ENCODE data around the gene UBAC2. TPM values are rescaled to one million over a fixed set of nuclear protein-coding genes. Genes with fewer than 3 reads are reported as not detected.
"Not testable (repeated sequence)": the region's sequence is repeated elsewhere in the genome, so short reads cannot be mapped to it uniquely, and the experiment has no call there.

The UBAC2 gene
- total RNA-seq, 2 experiments from 2014 or later, result 56.0 to 59.0 TPM

DNA sequence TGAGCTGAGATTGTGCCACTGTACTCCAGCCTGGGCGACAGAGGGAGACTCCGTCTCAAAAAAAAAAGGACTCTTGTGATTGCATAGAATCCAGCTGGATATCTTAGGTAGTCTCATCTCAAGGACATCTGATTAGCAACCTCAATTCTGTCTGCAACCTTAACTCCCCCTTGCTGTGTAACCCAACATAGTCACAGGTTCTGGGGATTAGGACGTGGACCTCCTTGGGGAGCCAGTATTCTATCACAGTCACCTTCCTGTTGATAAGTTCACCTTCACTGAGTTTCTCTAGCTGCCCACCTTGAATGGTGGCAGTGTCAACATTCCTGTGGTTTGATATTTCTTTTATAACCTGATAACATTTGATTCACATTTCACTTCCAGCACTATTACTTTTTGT lies 30.3 kb downstream of the UBAC2 start:
- H3K36me3 Mint-ChIP-seq, result peaks cover 42% of the 10 kb centered on the region
- H3K27me3 Mint-ChIP-seq, result no peaks in the 10 kb centered on the region
- H3K4me1 Mint-ChIP-seq, result peaks cover 75% of the 10 kb centered on the region
- H3K4me3 Mint-ChIP-seq, result no peak overlapping the region
- no peaks in the 10 kb centered on the region for H3K9me3 Mint-ChIP-seq
- DNase-seq, result no peak
- peak overlapping the region; percentile 56 for H3K27ac Mint-ChIP-seq

DNA sequence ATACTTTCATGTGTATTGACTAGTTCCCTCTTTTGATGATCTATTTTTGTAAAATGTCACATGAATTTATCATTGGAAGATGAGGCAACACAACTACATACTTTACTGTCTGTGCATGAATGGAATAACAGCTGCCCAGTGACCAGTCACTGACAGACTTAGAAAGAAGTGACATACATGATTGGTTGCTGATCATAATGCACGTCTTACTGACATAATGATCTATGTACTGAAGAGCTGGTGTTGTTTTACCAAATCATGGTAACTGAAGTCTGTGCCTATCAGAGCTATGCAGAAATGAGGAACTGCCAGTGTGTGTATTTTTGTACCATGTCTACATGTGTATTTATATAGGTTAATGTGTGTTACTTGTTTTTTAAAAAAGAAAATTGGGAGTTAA lies 31.1 kb downstream of the UBAC2 start:
- peak overlapping the region; percentile 56 for H3K27ac Mint-ChIP-seq
- H3K9me3 Mint-ChIP-seq, result no peaks in the 10 kb centered on the region
- H3K27me3 Mint-ChIP-seq, result no peaks in the 10 kb centered on the region
- DNase-seq, result no peak
- H3K4me1 Mint-ChIP-seq, result peaks cover 75% of the 10 kb centered on the region
- no peak overlapping the region for H3K4me3 Mint-ChIP-seq
- peaks cover 43% of the 10 kb centered on the region for H3K36me3 Mint-ChIP-seq

DNA sequence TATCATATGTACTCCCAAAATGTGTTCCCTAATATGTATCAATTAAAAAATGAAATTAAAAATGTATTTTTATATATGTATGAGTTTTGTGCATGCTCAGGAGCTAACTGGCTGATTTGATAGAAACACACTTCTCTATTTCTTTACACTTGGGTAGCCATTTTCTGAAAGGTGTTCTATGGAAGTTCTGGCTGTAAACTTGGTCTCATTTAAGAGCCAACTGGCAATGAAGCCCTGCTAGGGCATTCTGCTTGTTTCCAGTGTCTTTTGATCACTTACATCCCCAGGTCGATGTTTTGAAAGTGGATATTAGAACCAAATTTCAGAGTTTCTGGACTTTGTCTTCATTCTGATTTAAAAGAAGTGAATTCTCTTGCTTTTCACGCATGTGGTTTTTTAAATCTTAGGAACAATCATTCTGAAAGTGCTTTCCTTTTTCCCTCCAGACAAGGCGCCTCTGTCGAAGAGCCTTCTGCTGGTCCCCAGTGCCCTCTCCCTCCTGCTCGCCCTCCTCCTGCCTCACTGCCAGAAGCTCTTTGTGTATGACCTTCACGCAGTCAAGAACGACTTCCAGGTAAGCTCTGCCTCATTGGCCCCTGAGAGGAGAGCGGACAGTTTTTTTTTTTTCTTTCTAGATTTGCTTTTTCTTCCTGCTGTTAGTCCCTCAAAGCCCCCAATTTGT lies 37.5 kb downstream of the UBAC2 start:
- peak; percentile 55 for DNase-seq
- Mint-ChIP-seq H3K4me1 (peaks cover 59% of the 10 kb centered on the region), H3K36me3 (peaks cover 57% of the 10 kb centered on the region), H3K27ac (peak overlapping the region; percentile 93), H3K4me3 (peak overlapping the region; percentile 77), H3K27me3 (no peaks in the 10 kb centered on the region), H3K9me3 (no peaks in the 10 kb centered on the region)

DNA sequence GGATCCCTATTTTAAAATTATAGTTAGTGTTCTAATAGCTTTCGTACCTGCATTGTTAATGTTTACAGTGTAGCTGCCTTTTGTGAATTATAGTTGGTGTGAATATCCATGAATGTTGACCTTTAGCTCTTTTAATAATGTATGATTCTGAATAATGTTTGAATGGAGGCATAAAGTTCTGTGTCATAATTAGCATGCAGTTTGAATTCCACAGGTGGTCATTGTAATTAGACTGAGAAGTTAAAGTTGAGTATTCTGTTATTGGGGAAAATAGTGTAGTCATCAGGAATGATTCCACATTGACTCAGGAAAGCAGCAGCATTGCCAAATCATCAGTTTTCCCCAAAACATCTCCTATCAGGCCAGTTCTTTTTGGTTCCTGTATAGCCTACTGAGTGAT lies 45.4 kb downstream of the UBAC2 start:
- H3K36me3 Mint-ChIP-seq, result peaks cover 47% of the 10 kb centered on the region
- DNase-seq, result no peak
- no peaks in the 10 kb centered on the region for H3K27me3 Mint-ChIP-seq
- peak overlapping the region; percentile 54 for H3K27ac Mint-ChIP-seq
- H3K4me3 Mint-ChIP-seq, result no peak overlapping the region
- peaks cover 33% of the 10 kb centered on the region for H3K4me1 Mint-ChIP-seq
- H3K9me3 Mint-ChIP-seq, result peaks cover 4% of the 10 kb centered on the region

DNA sequence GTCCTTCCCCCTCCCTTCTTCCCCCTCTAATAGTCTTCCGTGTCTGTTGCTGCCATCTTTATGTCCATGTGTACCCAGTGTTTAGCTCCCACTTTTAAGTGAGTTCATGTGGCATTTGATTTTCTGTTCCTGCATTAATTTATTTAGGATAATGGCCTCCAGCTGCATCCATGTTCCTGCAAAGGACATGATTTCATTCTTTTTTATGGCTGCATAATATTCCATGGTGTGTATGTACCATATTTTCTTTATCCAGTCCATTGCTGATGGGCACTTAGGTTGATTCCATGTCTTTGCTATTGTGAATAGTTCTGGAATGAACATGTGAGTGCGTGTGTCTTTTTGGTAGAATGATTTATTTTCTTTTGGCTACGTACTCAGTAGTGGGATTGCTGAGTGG lies 48.5 kb downstream of the UBAC2 start:
- H3K27ac Mint-ChIP-seq, DNase-seq, H3K9me3 Mint-ChIP-seq, H3K4me3 Mint-ChIP-seq, H3K27me3 Mint-ChIP-seq: not testable (repeated sequence)
- Mint-ChIP-seq H3K4me1 (peaks cover 49% of the 10 kb centered on the region), H3K36me3 (peaks cover 52% of the 10 kb centered on the region)

DNA sequence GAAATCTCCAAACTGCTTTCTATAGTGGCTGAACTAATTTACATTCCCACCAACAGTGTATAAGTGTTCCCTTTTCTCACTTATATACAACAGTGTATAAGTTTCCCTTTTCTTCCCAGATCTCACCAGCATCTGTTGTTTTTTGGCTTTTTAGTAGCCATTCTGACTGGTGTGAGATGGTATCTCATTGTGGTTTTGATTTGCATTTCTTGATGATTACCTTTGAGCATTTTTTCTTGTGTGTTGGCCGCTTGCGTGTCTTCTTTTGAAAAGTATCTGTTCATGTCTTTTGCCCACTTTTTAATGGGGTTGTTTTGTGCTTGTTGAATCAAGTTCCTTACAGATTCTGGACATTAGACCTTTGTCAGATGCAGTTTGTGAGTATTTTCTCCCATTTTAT lies 49.0 kb downstream of the UBAC2 start:
- H3K27ac Mint-ChIP-seq, result not testable (repeated sequence)

DNA sequence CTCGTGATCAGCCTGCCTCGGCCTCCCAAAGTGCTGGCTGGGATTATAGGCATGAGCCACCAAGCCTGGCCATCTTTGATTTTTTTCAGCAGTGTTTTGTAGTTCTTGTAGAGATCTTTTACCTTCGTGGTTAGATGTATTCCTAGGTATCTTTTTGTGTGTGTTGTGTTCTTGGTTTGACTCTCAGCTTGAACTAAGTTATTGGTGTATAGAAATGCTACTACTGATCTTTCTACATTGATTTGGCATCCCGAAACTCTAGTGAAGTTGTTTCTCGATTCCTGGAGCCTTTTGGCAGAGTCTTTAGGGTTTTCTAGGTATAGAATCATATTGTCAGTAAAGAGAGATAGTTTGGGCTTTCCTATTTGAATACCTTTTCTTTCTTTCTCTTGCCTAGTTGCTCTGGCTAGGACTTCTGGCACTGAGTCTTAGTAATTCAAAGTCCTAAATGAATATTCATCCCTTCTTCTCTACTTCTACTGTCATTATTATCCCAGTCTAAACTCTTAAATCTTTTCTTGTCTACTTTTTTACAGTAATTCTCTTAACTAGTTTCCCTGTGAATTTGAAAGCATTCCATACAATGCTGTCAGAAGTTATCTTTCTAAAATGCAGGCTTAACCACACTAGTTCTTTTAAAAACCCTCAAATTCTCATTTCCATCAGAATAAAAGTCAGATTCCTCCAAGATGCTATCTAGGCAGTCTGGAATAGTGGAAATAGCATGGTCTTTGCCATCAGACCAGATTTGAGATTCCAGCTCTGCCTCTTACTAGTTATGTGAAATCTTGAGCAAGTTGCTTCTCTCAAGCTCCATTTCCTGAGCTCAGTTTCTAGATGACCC lies 50.5 kb downstream of the UBAC2 start:
- no peaks in the 10 kb centered on the region for H3K27me3 Mint-ChIP-seq
- H3K4me3 Mint-ChIP-seq, result no peak overlapping the region
- peak overlapping the region; percentile 12 for H3K27ac Mint-ChIP-seq
- no peak for DNase-seq
- H3K9me3 Mint-ChIP-seq, result peaks cover 4% of the 10 kb centered on the region
- H3K36me3 Mint-ChIP-seq, result peaks cover 63% of the 10 kb centered on the region
- peaks cover 61% of the 10 kb centered on the region for H3K4me1 Mint-ChIP-seq

More for the DNA sequence above, 49.0 kb downstream of the UBAC2 start:
- peaks cover 53% of the 10 kb centered on the region for H3K36me3 Mint-ChIP-seq
- H3K27me3 Mint-ChIP-seq, H3K4me3 Mint-ChIP-seq, H3K9me3 Mint-ChIP-seq, DNase-seq: not testable (repeated sequence)
- H3K4me1 Mint-ChIP-seq, result peaks cover 50% of the 10 kb centered on the region

DNA sequence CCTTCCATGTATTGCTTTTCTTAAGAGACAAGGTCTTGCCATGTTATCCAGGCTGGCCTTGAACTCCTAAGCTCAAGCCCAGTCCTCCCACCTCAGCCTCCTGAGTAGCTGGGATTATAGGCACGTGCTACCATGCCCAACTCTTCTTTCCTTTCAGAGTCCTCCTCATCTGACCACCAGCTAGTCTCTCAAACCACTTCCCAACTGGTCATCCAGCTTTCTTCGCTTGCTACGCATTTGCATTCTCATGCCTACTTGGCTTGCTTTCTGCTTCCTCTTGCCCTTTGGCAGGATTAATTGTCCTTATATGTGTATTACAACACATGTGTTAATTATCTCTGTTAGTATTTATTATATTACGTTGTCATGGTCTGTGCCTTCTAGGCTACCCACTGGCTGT lies 51.3 kb downstream of the UBAC2 start:
- H3K27me3 Mint-ChIP-seq, result no peaks in the 10 kb centered on the region
- H3K9me3 Mint-ChIP-seq, result peaks cover 4% of the 10 kb centered on the region
- DNase-seq, result no peak
- no peak overlapping the region for H3K4me3 Mint-ChIP-seq
- peaks cover 61% of the 10 kb centered on the region for H3K4me1 Mint-ChIP-seq
- peak overlapping the region; percentile 65 for H3K27ac Mint-ChIP-seq
- peaks cover 62% of the 10 kb centered on the region for H3K36me3 Mint-ChIP-seq

DNA sequence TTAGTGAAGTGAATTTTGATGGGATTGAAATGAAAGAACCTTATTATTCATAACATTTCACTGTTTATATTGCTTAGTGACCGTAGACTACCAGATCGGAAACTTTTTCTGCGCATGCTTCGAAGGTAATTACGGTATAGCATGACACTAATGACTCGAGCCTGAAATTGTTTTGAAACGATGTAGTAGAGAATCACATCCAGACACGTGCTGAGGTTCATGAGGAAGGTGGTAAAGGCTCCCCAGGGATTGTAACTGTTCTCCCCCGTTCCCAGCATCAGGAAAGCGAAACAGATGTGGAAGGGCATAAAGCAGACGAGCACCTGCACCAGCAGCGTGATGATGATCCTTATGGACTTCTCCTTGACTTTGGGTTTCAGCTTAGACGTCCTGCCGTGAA lies 54.2 kb downstream of the UBAC2 start:
- peak overlapping the region; percentile 92 for H3K27ac Mint-ChIP-seq
- peak overlapping the region; percentile 78 for H3K4me3 Mint-ChIP-seq
- no peak for DNase-seq
- peaks cover 50% of the 10 kb centered on the region for H3K36me3 Mint-ChIP-seq
- H3K4me1 Mint-ChIP-seq, result peaks cover 66% of the 10 kb centered on the region
- no peaks in the 10 kb centered on the region for H3K27me3 Mint-ChIP-seq
- H3K9me3 Mint-ChIP-seq, result no peaks in the 10 kb centered on the region

DNA sequence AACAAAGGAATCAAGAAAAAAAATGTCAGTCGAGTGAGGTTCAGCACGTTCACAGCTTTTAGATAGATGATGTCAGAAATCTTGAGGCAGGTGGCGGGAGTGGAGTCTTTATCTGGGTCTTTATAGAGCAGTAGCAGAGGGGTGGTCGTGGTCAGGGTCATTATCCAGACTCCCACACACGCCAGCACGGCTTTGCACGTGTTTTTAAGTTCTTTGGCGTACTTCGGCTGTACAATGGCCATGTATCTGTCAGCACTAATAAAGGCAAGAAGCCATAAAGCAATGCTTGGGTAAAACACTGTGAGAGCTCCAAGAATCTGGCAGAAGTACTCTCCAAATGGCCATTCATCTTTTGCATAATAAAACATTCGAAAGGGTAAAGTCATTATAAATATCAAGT lies 54.6 kb downstream of the UBAC2 start:
- peak overlapping the region; percentile 92 for H3K27ac Mint-ChIP-seq
- H3K4me1 Mint-ChIP-seq, result peaks cover 66% of the 10 kb centered on the region
- no peak for DNase-seq
- no peaks in the 10 kb centered on the region for H3K9me3 Mint-ChIP-seq
- peak overlapping the region; percentile 78 for H3K4me3 Mint-ChIP-seq
- peaks cover 52% of the 10 kb centered on the region for H3K36me3 Mint-ChIP-seq
- no peaks in the 10 kb centered on the region for H3K27me3 Mint-ChIP-seq

DNA sequence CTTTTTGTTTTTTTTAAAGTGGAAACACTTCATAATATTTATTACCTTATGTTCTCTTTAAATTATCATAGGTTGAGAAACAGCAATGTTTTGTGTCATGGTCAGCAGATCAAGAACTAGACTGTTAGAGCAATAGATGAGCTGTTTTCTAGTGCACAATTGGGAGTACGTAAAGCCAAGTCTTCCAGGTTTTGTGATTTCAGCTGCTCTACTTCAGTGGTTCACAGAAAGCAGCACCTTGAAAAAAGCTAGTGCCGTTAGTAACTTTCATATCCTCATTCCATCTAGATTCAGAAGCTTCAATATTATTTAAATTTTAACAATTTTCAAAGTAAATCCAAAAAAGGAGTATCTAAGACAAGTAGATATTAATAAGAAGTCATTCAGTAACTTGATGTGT lies 55.6 kb downstream of the UBAC2 start:
- H3K27me3 Mint-ChIP-seq, result no peaks in the 10 kb centered on the region
- DNase-seq, result no peak
- H3K27ac Mint-ChIP-seq, result peak overlapping the region; percentile 92
- peaks cover 64% of the 10 kb centered on the region for H3K4me1 Mint-ChIP-seq
- H3K4me3 Mint-ChIP-seq, result peak overlapping the region; percentile 78
- peaks cover 50% of the 10 kb centered on the region for H3K36me3 Mint-ChIP-seq
- no peaks in the 10 kb centered on the region for H3K9me3 Mint-ChIP-seq

DNA sequence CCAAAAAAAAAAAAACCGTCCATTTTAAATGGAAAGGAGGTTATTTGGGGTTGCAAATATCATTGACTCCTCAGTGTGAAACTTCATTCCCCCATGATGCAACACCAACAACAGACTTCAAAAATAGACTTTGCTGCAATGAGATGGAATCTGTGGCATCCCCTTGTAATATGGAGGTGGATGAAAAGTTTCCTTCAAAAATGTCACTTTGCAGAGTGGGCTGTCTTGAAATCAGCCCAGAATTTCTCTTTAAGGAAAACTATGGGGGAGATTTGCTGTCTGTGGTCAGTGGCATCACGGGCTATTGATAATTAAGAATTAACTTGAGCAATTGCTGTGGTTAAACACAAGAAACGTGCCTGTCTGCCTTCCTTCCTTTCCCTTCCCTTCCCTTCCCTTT lies 56.1 kb downstream of the UBAC2 start:
- Mint-ChIP-seq H3K4me3 (peak overlapping the region; percentile 78), H3K4me1 (peaks cover 63% of the 10 kb centered on the region), H3K27ac (peak overlapping the region; percentile 92), H3K36me3 (peaks cover 48% of the 10 kb centered on the region), H3K9me3 (no peaks in the 10 kb centered on the region), H3K27me3 (no peaks in the 10 kb centered on the region)
- DNase-seq, result no peak

DNA sequence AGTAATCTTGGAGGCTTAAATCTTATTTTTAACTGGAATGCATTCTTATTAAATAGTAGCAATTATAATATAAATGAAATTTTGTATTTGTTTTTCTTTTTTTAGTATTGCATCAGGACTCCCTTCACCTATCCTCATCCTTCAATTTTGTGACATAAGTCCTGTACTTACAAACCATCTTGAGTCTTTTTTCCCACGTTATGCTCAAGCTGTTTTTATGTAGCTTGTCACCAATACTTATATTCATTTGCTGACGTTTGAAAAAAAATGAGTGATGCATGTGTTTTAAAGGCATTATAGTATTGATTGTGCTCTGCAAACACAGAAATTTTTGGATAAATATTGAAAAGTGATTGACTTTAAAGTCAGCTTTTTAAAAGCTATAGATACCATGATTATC lies 56.6 kb downstream of the UBAC2 start:
- peaks cover 62% of the 10 kb centered on the region for H3K4me1 Mint-ChIP-seq
- H3K36me3 Mint-ChIP-seq, result peaks cover 43% of the 10 kb centered on the region
- peak overlapping the region; percentile 87 for H3K27ac Mint-ChIP-seq
- H3K27me3 Mint-ChIP-seq, result no peaks in the 10 kb centered on the region
- no peak for DNase-seq
- no peaks in the 10 kb centered on the region for H3K9me3 Mint-ChIP-seq
- H3K4me3 Mint-ChIP-seq, result peak overlapping the region; percentile 78

DNA sequence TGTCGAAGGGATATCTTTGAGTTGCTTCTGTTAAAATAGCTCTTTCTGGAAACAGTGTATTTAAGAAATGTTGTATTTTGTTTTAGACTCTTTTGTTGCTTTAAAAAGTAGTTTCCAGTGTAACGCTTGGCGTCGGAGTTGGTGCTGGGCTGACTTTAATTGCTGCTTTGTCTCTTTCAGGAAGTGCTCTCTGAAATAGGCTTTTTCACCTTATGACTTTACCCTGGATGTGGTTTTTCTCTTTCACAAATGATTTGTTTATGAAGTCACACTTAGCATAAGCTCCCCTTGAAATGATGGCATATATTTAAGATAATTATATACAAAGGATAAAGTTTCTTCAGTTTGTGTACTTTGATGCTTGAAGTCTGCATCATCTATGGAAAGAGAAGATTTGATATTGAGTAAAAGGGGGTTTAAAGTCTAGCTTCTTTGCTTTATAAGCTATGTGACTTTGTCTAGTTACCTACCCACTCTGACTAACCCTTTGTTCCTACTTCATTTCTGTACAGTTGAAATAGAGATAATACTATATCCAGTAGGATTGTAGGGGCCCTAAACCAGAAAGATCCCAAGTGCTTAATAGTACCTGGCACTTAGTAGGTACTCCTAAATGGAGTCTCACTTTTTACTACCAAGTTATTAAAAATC lies 57.7 kb downstream of the UBAC2 start, which contains the start of gene GPR18:
Gene GPR18 (minus strand): TSS at position 170 of the 651 bp plus-strand sequence. CDS start 2,507 bp downstream, outside the sequence.
- peaks cover 66% of the 10 kb centered on the region for H3K4me1 Mint-ChIP-seq
- no peaks in the 10 kb centered on the region for H3K9me3 Mint-ChIP-seq
- no peak for DNase-seq
- peak within 1 kb of the TSS; percentile 88 for H3K4me3 Mint-ChIP-seq
- peaks cover 43% of the 10 kb centered on the region for H3K36me3 Mint-ChIP-seq
- no peaks in the 10 kb centered on the region for H3K27me3 Mint-ChIP-seq
- H3K27ac Mint-ChIP-seq, result peak within 1 kb of the TSS; percentile 95

DNA sequence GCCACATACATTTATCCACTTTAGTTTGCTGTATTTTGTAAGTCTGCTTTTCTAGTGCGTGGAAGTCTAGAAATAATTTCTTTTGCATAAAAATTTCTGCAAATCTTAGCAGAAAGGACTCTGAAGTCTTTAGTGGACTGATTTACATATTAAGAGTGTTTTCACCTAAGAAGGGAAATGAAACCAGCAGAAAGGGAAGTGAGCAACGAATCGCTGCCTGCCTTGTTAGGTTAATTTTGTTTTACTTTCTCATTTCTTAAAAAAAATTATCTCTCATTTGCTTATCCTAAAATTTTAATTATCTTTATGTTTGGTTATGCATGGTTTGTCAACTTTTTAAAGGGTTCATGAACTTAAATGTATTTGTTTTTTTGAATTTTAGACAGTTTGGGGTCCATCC lies 58.3 kb downstream of the UBAC2 start:
- DNase-seq, result no peak
- Mint-ChIP-seq H3K9me3 (no peaks in the 10 kb centered on the region), H3K4me3 (peak overlapping the region; percentile 57), H3K27me3 (no peaks in the 10 kb centered on the region), H3K4me1 (peaks cover 67% of the 10 kb centered on the region), H3K36me3 (peaks cover 38% of the 10 kb centered on the region), H3K27ac (peak overlapping the region; percentile 95)

All from activated naive CD8-positive, alpha-beta T cell treated with anti-CD3 and anti-CD28 coated beads for 36 hours (primary cell).